ENCODE results near the gene SLC35B2.

- no peak for TF ChIP-seq CTCF (IDR thresholded peaks at IDR 0.05; ENCODE audit: low read length)
- TF ChIP-seq EZH2phosphoT487 (IDR thresholded peaks at IDR 0.05; ENCODE audit: low read length) = no peak
Observed at GRCh38 chr6:44286285-44286565, 28.9 kb upstream of the SLC35B2 start.
